Sigmoid colon (tissue), 7 donors: Measurements from ENCODE around the gene LAMTOR3. TPM values are rescaled to one million over a fixed set of nuclear protein-coding genes. Genes with fewer than 3 reads are reported as not detected.

Source experiments
- DNase-seq: peaks from one replicate; pipeline ENCODE4 v3.0.0-alpha.2; 2019
- H3K27ac ChIP-seq, 4 donors: fragments of 200-600 bp; sonication (generic); one replicate each; pipeline ENCODE4 v1.5.1; 2016 to 2019; ENCODE audit warnings: mild to moderate bottlenecking in 1 of 4
- H3K27me3 ChIP-seq, 3 donors: fragments of 200-600 bp; sonication (generic); one replicate each; pipeline ENCODE4 v1.5.1; 2019; ENCODE audit warnings: mild to moderate bottlenecking in 1 of 3
- H3K36me3 ChIP-seq, 4 donors: fragments of 200-600 bp; sonication (generic); one replicate each; pipeline ENCODE4 v1.5.1; 2016 to 2019
- H3K4me1 ChIP-seq, 4 donors: fragments of 200-600 bp; sonication (generic); one replicate each; pipeline ENCODE4 v1.5.1; 2017 to 2019
- H3K4me3 ChIP-seq, 4 donors: fragments of 200-600 bp; sonication (generic); one replicate each; pipeline ENCODE4 v1.5.1; 2017 to 2019; ENCODE audit warnings: mild to moderate bottlenecking in 2 of 4, moderate library complexity in 1 of 4
- H3K9me3 ChIP-seq, 4 donors: fragments of 200-600 bp in 3 of 4; sonication (generic) in 3 of 4; one replicate each; pipeline versions ENCODE4 v1.5.1 to v1.6.1; 2013 to 2019
- CTCF ChIP-seq, 4 experiments: fragments of 450-650 bp in 3 of 4; fragments of 200-600 bp in 1 of 4; IDR thresholded peaks; one replicate each; pipeline ENCODE4 v1.5.1; 2016 to 2019; ENCODE audit warnings: antibody characterized with exemption in 4 of 4, mild to moderate bottlenecking in 3 of 4, moderate library complexity in 2 of 4
- EP300 ChIP-seq, 4 donors: sonication (generic); formaldehyde crosslinking; IDR thresholded peaks; one replicate each; pipeline ENCODE4 v1.6.1; 2017; ENCODE audit warnings: antibody characterized with exemption in 4 of 4
- POLR2A ChIP-seq, 2 donors: fragments of 450-650 bp; IDR thresholded peaks; one replicate each; pipeline ENCODE4 v1.6.1; 2016; ENCODE audit warnings: antibody characterized with exemption in 2 of 2, mild to moderate bottlenecking in 2 of 2, moderate library complexity in 2 of 2
- POLR2AphosphoS5 ChIP-seq, 4 donors: sonication (generic); formaldehyde crosslinking; IDR thresholded peaks; one replicate each; pipeline ENCODE4 v1.6.1; 2017; ENCODE audit warnings: antibody characterized with exemption in 4 of 4
- WGBS, 2 donors: extraction: QIAGEN DNeasy Blood & Tissue Kit; methylation state at CpG; one replicate each; pipeline ENCODE4 v1.1.7; 2013; 5-methylcytosine and 5-hydroxymethylcytosine counted together
- intact Hi-C: fragments of 100-400 bp; cut with DNase I; formaldehyde crosslinking; loops from one replicate; pipeline ENCODE4 v1.15.1; 2023
- polyA plus RNA-seq, 3 donors: library from polyadenylated mRNA; stranded (reverse); fragments of 200-250 nt; gene quantifications; one replicate each; pipeline ENCODE4 v1.2.3, GENCODE V29; 2013
- total RNA-seq, 4 donors: library from RNA; depleted of rRNA; stranded (reverse); fragments of >200 nt; gene quantifications; one replicate each; pipeline ENCODE4 v1.1.0, GENCODE V29; 2016
- donor health status: healthy with polysubstance abuse.
- donor health status: Bipolar disorder and iron deficiency.
- donor health status: healthy.

Gene LAMTOR3
- total and polyA plus RNA-seq, 7 donors = 36.6 to 201 (median 74.6) TPM

- no peak for DNase-seq
- TF ChIP-seq CTCF (IDR thresholded peaks at IDR 0.05) (no peak), EP300 (IDR thresholded peaks at IDR 0.05) (no peak), POLR2AphosphoS5 (IDR thresholded peaks at IDR 0.05) (no peak), POLR2A (IDR thresholded peaks at IDR 0.05) (no peak)
- Histone ChIP-seq H3K36me3 (peaks cover 3 to 73% (median 11%) of the 10 kb centered on the region in 4 donors), H3K27ac (peak overlapping the region in 3 of 4 donors; percentile 39 to 72 (median 69)), H3K27me3 (no peaks in the 10 kb centered on the region), H3K9me3 (no peaks in the 10 kb centered on the region), H3K4me3 (no peak overlapping the region), H3K4me1 (peaks cover 0 to 59% (median 30%) of the 10 kb centered on the region in 4 donors)
- intact Hi-C loops = loop anchor here (2.0 to 5.0 kb wide), 2 partner anchors 163 to 323 kb away; no protein-coding TSS in a partner anchor
These were observed 8.5 kb downstream of the LAMTOR3 start for GRCh38 chr4:99885687-99886086.

GRCh38 chr4:99885063-99885664 lies 9.1 kb downstream of the LAMTOR3 start:
- TF ChIP-seq POLR2A (IDR thresholded peaks at IDR 0.05) (no peak), CTCF (IDR thresholded peaks at IDR 0.05) (peak; percentile 37 to 63 (median 46)), POLR2AphosphoS5 (IDR thresholded peaks at IDR 0.05) (peak in 1 of 4 donors; percentile 18), EP300 (IDR thresholded peaks at IDR 0.05) (no peak)
- H3K9me3 ChIP-seq = no peaks in the 10 kb centered on the region
- DNase-seq = no peak
- H3K4me1 ChIP-seq = peaks cover 0 to 54% (median 30%) of the 10 kb centered on the region in 4 donors
- H3K36me3 ChIP-seq = peaks cover 8 to 74% (median 16%) of the 10 kb centered on the region in 4 donors
- H3K4me3 ChIP-seq = no peak overlapping the region
- intact Hi-C loops = loop anchor here (2.0 to 5.0 kb wide), 2 partner anchors 163 to 322 kb away; no protein-coding TSS in a partner anchor
- 75 to 82% methylated on average over 2 of the region's 2 CpGs for WGBS, 2 donors
- peak overlapping the region in 3 of 4 donors; percentile 39 to 72 (median 69) for H3K27ac ChIP-seq
- no peaks in the 10 kb centered on the region for H3K27me3 ChIP-seq

GRCh38 chr4:99879458-99879857 lies 14.8 kb downstream of the LAMTOR3 start:
- Histone ChIP-seq H3K36me3 (peaks cover 14 to 70% (median 30%) of the 10 kb centered on the region in 4 donors), H3K4me3 (no peak overlapping the region), H3K4me1 (peaks cover 0 to 32% (median 26%) of the 10 kb centered on the region in 4 donors), H3K27me3 (no peaks in the 10 kb centered on the region), H3K27ac (no peak overlapping the region), H3K9me3 (no peaks in the 10 kb centered on the region)
- no peak for TF ChIP-seq POLR2AphosphoS5 (IDR thresholded peaks at IDR 0.05)
- TF ChIP-seq EP300 (IDR thresholded peaks at IDR 0.05) = no peak
- no peak for TF ChIP-seq POLR2A (IDR thresholded peaks at IDR 0.05)
- no peak for TF ChIP-seq CTCF (IDR thresholded peaks at IDR 0.05)
- no peak for DNase-seq
- intact Hi-C loops = no loop called here
- WGBS, 2 donors = 95 to 97% methylated on average over 3 of the region's 3 CpGs

GRCh38 chr4:99878604-99879003 lies 15.6 kb downstream of the LAMTOR3 start:
- H3K9me3 ChIP-seq = no peaks in the 10 kb centered on the region
- peaks cover 14 to 61% (median 30%) of the 10 kb centered on the region in 4 donors for H3K36me3 ChIP-seq
- H3K4me1 ChIP-seq = peaks cover 0 to 37% (median 26%) of the 10 kb centered on the region in 4 donors
- no peak overlapping the region for H3K27ac ChIP-seq
- no peak overlapping the region for H3K4me3 ChIP-seq
- no peaks in the 10 kb centered on the region for H3K27me3 ChIP-seq
- intact Hi-C loops = no loop called here
- no peak for TF ChIP-seq POLR2A (IDR thresholded peaks at IDR 0.05)
- no peak for TF ChIP-seq POLR2AphosphoS5 (IDR thresholded peaks at IDR 0.05)
- TF ChIP-seq EP300 (IDR thresholded peaks at IDR 0.05) = no peak
- TF ChIP-seq CTCF (IDR thresholded peaks at IDR 0.05) = no peak
- no peak for DNase-seq
